ENCODE data around the gene C1QL4. TPM values are rescaled to one million over a fixed set of nuclear protein-coding genes. Genes with fewer than 3 reads are reported as not detected.

The C1QL4 gene
- total and polyA plus RNA-seq, 2 of the 8 experiments (the other 6 are each of a cell fraction or from before 2014, with no cell fraction given): 0.28 to 0.63 TPM

- H3K23ac ChIP-seq (ENCODE audit: insufficient read length): no peak overlapping the region
- no peak overlapping the region for H2AK5ac ChIP-seq (ENCODE audit: low read depth, low read length)
- H2BK12ac ChIP-seq (ENCODE audit: low read depth, low read length): no peak overlapping the region
- H2BK5ac ChIP-seq (ENCODE audit: low read depth, low read length): no peak overlapping the region
- H3K4me3 ChIP-seq (ENCODE audit: extremely low read depth in 1 of 4, insufficient read depth in 2 of 4, low read depth in 3 of 4, low read length in 4 of 4): no peak overlapping the region
- no peak overlapping the region for H2BK120ac ChIP-seq (replicated peaks; ENCODE audit: low read depth, low read length)
- no peak overlapping the region for H3K4me2 ChIP-seq (ENCODE audit: insufficient read depth in 1 of 2, low read depth in 2 of 2, low read length in 2 of 2)
- no peak overlapping the region for H3K56ac ChIP-seq (replicated peaks; ENCODE audit: insufficient read length, low read depth, low read length)
- no peak overlapping the region for H4K5ac ChIP-seq (ENCODE audit: insufficient read length, low read depth, low read length)
- H3K9ac ChIP-seq (replicated peaks in 1 of 4; ENCODE audit: extremely low read depth in 1 of 4, low read depth in 3 of 4, low read length in 3 of 4): no peak overlapping the region
- H3K14ac ChIP-seq (ENCODE audit: insufficient read length): no peak overlapping the region
- WGBS, 2 experiments (ENCODE audit: extremely low coverage in 1 of 2, insufficient coverage in 1 of 2, insufficient read length in 1 of 2, insufficient replicate concordance in 2 of 2, low coverage in 1 of 2, low lambda C conversion rate in 2 of 2, missing lambda C conversion rate in 1 of 2): 84% methylated on average over 9 of the region's 9 CpGs; no CpG with 5 or more reads in 1 of the 2 experiments
- H3K23me2 ChIP-seq (ENCODE audit: low read depth, low read length): peaks cover 2% of the 10 kb centered on the region; the same call in 1 of the 2 replicates
- H3K18ac ChIP-seq (ENCODE audit: extremely low read depth, low read length): no peak overlapping the region
- no peak overlapping the region for H2BK15ac ChIP-seq (ENCODE audit: low read length)
- H2AFZ ChIP-seq (ENCODE audit: low read length): no peak overlapping the region
- no peaks in the 10 kb centered on the region for H4K20me1 ChIP-seq (replicated peaks in 1 of 2; ENCODE audit: control insufficient read depth in 1 of 2, insufficient read depth in 2 of 2, low read length in 2 of 2)
- no peak for FAIRE-seq
- no peaks in the 10 kb centered on the region for H3K9me3 ChIP-seq (ENCODE audit: insufficient read depth in 2 of 2, low read depth in 1 of 2, low read length in 1 of 2)
- H3K4me1 ChIP-seq (replicated peaks in 1 of 4; ENCODE audit: control insufficient read depth in 3 of 4, insufficient read depth in 4 of 4, low read length in 3 of 4): peaks cover 0 to 14% (median 9%) of the 10 kb centered on the region in 4 experiments; a peak in 5 of 7 replicates
- ChIA-PET POLR2A (ENCODE audit: partially characterized antibody) (interaction anchor here (0.5 to 1.3 kb wide), 5 partner anchors 18 to 245 kb away, joined by 3 read pairs; no protein-coding TSS in a partner anchor), CTCF (ENCODE audit: partially characterized antibody) (interaction anchor here (0.6 to 17.0 kb wide), 41 partner anchors 7 to 1021 kb away, joined by 3 to 276 read pairs (median 4); partner anchors contain the start of genes C1QL4, DNAJC22, KCNH3 and PRPH)
- no peak overlapping the region for H4K8ac ChIP-seq (ENCODE audit: extremely low read depth, insufficient read depth, low read length)
- DNase-seq (ENCODE audit: low read depth in 1 of 2, low spot score in 2 of 2): no peak
- H3K36me3 ChIP-seq (ENCODE audit: control insufficient read depth in 2 of 4, insufficient read depth in 4 of 4, low read length in 3 of 4): no peaks in the 10 kb centered on the region
- H4K91ac ChIP-seq (replicated peaks; ENCODE audit: insufficient read length, low read length): peak overlapping the region; percentile 29
- H3K79me1 ChIP-seq (ENCODE audit: low read depth, low read length): no peaks in the 10 kb centered on the region
- H3K27ac ChIP-seq (ENCODE audit: low read depth, low read length): no peak overlapping the region
- H3K79me2 ChIP-seq (ENCODE audit: control insufficient read depth in 1 of 2, insufficient read depth in 2 of 2, low read length in 2 of 2): no peaks in the 10 kb centered on the region
- H2BK20ac ChIP-seq (ENCODE audit: low read length): no peak overlapping the region
- H3K27me3 ChIP-seq (replicated peaks in 1 of 4; ENCODE audit: control insufficient read depth in 3 of 4, extremely low read depth in 1 of 4, insufficient read depth in 3 of 4, low read length in 3 of 4): peaks cover 10 to 23% (median 22%) of the 10 kb centered on the region in 4 experiments
- H3K4ac ChIP-seq (replicated peaks; ENCODE audit: insufficient read length, low read depth, low read length): no peak overlapping the region
- no peak for TF ChIP-seq SIN3A (conservative IDR thresholded peaks at IDR 0.05 in 1 of 2, IDR thresholded peaks at IDR 0.05 in 1 of 2; ENCODE audit: low read depth in 1 of 2, low read length in 2 of 2)
- no peak for TF ChIP-seq SRF (IDR thresholded peaks at IDR 0.05; ENCODE audit: low read depth, low read length)
- no peak for TF ChIP-seq MAFK (IDR thresholded peaks at IDR 0.05; ENCODE audit: low read depth, low read length)
- TF ChIP-seq SIRT6 (IDR thresholded peaks at IDR 0.05; ENCODE audit: low read length): no peak
- TF ChIP-seq, protein P1, sequence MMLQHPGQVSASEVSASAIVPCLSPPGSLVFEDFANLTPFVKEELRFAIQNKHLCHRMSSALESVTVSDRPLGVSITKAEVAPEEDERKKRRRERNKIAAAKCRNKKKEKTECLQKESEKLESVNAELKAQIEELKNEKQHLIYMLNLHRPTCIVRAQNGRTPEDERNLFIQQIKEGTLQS (IDR thresholded peaks at IDR 0.05; ENCODE audit: insufficient read depth, low read depth, low read length): no peak
Measured at GRCh38 chr12:49288922-49289555, 47.9 kb downstream of the C1QL4 start.

Measured in H1 (cell line).